ENCODE results near the gene ARL4A.
"Not testable (repeated sequence)": the region's sequence is repeated elsewhere in the genome, so short reads cannot be mapped to it uniquely, and the experiment has no call there.

ARL4A gene, protein sequence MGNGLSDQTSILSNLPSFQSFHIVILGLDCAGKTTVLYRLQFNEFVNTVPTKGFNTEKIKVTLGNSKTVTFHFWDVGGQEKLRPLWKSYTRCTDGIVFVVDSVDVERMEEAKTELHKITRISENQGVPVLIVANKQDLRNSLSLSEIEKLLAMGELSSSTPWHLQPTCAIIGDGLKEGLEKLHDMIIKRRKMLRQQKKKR

GRCh38 chr7:12686891-12687717 lies at the start of gene ARL4A:
ARL4A (plus strand) TSS chr7:12687633; CDS start chr7:12688255, 622 bp downstream.
- DNase-seq (ENCODE audit: low read depth), result peak; percentile 100

DNA sequence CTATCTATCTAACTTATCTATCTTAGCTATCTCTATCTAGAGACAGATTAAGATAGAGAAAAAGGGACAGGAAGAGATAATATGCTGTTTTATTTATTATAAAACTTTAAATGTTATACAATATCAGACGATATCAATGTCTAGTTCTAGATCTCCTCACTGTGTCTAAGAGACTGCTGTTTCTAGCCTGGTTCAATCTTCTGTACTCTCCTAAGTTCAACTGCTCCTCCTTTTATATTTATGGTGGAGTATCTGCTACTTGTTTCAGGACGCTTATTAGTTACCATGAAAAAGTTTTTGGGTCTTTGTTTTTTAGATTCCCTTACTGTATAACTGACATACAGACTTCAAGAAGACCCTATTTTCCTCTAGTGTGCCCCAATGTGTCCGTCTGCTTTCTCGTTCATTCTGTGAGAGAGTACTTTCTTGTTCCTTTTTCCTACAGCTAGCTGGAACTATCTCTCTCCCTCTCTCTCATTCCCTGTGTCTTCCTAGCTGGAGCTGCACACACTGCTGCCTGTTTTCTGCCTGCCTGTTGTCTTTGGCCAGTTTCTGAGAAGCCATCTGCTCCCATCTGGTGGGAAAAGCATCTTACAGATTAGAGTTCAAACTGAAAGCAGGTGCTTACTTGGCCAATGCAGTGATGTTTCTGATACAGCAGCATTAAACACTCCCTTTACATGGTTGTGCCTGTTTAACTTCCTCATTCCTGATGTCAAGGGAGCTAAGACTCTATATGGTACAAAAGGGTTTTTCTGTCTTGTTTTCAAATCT lies 49.4 kb upstream of the ARL4A start:
- peak; percentile 49 for DNase-seq (ENCODE audit: low read depth)

GRCh38 chr7:12638851-12639456 lies 48.5 kb upstream of the ARL4A start:
- peak; percentile 81 for DNase-seq (ENCODE audit: low read depth)

DNA sequence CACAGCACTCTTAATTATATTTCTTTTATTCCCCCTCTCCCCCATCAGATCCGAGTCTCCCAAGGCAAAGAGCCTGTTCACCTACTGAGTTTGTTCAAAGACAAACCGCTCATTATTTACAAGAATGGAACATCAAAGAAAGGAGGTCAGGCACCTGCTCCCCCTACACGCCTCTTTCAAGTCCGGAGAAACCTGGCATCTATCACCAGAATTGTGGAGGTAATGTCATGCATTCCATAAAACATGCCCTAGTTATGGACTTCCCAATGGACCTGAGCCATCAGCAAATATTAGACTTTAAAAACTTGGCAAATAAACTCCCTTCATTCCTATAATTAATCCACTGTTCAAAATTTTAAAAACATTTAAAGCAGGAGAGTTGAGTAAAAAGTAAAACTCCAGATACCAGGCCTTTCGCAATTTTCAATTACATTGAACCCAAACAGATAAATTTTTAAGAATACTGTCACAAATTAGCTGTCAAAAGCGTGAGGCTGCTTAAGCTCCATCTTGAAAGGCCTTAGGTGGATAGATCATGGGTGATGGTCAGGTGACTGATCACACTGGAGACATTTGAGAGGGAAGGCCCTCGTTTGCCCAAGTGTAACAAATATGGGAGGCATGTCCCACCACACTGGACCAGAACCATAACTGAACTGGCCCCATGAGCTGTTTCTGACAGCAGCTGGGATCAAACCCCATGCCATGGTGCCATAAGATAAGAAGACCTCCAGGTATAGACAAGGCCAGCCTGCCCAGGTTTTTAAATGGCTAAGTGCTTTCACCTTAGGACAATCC lies 46.9 kb upstream of the ARL4A start:
- DNase-seq (ENCODE audit: low read depth), result no peak

- no peak for DNase-seq (ENCODE audit: low read depth)
These were observed 46.2 kb upstream of the ARL4A start for GRCh38 chr7:12641196-12641595.

DNA sequence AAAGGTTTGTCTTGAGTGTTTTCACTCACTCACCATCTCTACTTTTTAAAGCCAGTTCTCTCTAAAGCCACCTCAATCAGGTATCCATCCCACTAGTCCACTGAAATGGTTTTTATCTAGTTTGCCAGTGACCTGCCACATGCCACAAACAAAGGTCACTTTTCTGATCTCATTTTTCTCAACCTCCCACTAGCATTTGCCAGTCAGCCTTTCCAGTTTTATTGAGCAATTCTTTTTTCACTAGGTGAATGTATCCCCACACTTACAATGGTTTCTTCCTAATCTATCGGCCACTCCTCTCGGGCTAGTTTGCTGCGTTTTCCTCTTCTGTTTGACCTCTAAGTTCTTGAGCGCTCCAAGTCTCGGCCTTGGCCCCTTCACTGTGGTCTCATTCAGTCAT lies 44.9 kb upstream of the ARL4A start:
- no peak for DNase-seq (ENCODE audit: low read depth)

- DNase-seq (ENCODE audit: low read depth), result no peak
These were observed 44.3 kb upstream of the ARL4A start for GRCh38 chr7:12643001-12643643.

GRCh38 chr7:12643644-12644043 lies 43.8 kb upstream of the ARL4A start:
- DNase-seq (ENCODE audit: low read depth), result no peak

GRCh38 chr7:12645212-12645611 lies 42.2 kb upstream of the ARL4A start:
- DNase-seq (ENCODE audit: low read depth), result not testable (repeated sequence)

DNA sequence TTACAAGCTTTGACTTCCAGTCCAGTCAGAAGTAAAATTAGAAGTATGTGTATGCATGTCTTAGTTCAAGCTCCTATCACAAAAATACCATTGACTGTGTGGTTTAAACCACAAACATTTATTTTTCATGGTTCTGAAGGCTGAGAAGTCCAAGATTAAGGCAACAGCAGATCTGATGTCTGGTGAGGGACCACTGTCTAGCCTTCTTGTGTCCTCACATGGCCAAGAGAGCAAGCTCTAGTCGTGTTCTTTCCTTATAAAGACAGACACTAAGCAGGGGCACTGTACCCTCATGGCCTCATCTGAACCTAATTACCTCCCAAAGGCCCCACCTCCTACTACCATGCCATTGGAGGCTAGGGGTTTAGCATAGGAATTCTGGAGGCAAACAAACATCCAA lies 41.3 kb upstream of the ARL4A start:
- DNase-seq (ENCODE audit: low read depth), result no peak

DNA sequence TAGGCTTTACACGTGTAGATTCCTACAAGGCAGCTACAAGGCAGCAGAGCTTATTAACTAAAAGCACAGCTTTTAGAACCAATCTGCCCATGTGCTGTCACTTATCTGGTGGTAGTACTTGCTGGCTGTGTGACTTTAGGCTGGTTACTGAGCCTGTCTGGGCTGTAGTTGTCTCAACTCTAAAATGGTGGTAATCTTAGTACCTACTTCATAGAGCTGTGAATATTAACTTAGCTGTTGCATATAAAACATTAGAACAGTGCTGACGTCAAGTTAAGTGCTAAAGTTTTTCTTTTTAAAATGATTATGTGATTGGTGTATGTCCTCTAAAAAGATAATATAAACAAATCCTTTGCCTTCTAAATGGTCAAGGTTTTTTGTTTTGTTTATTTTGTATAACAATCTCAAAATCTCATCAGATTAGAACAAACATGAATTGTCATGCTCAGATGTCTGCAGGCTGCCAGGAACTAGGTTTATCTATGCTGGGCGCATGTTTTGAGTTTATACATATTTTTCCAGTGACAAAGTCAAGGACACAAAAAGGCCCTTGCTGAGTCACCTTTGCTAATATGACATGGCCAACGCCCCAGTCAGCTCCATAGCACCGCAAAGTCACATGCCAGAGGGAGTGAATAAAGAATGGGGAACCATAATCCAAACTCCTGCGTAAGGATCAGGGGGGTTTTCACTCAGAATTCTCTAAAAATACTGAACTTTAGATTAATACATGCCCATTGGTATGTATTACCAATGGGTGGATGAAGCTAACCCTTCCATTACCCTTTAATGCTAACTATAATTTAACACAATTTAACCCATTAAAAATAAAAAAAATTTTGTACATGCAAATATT lies 39.8 kb upstream of the ARL4A start:
- DNase-seq (ENCODE audit: low read depth), result peak; percentile 98

- DNase-seq (ENCODE audit: low read depth), result no peak
These were observed 38.6 kb upstream of the ARL4A start for GRCh38 chr7:12648704-12649261.

DNA sequence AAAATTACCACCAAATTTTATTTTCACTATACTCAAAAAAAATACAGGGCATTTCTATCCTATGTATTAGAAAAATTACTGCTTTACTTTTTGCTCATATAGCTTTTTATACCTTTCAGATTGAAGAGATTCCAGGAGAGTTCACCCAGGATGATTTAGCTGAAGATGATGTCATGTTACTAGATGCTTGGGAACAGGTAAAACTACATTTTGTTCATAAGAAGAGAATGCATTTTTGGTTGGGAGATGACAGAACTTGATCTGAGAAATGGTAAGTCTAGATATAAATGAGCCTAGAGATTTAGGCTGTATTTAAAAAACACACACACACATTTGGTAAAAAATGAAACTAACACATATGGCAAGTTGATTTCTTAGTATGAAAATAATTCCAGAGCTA lies 38.1 kb upstream of the ARL4A start:
- no peak for DNase-seq (ENCODE audit: low read depth)

GRCh38 chr7:12650080-12650479 lies 37.4 kb upstream of the ARL4A start:
- no peak for DNase-seq (ENCODE audit: low read depth)

DNA sequence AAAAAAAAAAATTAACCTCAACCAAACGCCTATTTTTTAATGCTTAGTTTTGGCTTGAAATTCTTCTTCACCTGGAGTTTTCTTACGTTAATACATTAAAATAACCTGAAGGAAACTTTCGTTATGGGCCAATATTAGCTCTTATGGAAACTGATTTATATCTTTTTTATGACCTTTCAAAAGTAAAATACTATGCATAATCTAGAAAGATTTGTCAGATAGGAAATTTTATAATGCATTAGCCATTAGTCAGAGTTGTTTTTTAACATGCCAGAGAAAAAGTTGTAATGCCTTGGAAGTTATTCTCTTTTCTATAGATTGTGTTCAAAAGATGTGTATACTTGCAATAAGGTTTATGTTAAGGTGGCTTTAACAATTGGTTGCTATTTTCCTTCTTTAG lies 34.3 kb upstream of the ARL4A start:
- DNase-seq (ENCODE audit: low read depth), result no peak

- DNase-seq (ENCODE audit: low read depth), result peak; percentile 50
These were observed 33.9 kb upstream of the ARL4A start for GRCh38 chr7:12653518-12653917.

DNA sequence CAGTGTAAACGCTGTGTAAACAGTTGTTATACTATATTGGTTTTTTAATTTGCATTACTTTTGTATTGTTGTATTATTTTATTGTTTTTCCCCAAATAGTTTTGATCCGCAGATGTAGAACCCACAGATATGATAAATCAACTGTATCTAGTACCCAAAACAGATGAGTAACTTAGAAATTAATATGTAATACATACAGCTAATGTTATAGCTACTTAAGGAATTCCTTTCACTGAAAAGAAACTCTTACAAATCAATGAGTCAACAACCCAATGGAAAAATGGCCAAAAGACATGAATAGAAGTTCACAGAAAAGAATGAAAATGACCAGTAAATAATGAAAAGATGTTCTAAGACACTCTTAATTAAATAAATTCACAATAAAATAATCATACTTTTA lies 32.3 kb upstream of the ARL4A start:
- peak; percentile 83 for DNase-seq (ENCODE audit: low read depth)

DNA sequence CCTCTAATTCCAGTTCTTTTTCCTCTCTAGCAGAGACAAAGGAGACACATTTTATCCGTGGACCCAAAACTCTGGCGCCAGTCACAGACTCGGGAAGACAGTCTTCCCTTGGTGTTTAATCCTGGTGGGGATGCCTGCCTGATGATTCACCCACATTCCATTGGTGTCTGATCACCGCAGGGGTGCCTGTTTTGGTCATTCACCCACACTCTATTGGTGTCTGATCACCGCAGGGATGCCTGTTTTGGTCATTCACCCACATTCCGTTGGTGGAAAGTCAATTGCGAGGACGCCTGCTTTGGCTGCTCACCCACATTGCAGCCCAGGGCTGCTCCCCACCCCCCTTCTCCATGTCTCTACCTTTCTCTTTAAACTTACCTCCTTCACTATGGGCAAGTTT lies 27.0 kb upstream of the ARL4A start:
- peak; percentile 99 for DNase-seq (ENCODE audit: low read depth)

DNA sequence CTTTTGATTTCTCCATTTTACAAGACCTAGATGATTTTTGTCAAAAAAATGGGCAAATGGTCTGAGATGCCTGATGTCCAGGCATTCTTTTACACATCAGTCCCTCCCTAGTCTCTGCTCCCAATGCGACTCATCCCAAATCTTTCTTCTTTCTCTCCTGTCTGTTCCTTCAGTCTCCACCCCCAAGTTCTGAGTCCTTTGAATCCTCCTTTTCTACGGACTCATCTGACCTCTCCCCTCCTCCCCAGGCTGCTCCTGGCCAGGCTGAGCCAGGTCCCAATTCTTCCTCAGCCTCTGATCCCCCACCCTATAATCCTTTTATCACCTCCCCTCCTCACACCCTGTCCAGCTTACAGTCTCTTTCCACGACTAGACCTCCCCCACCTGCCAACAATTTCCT lies 26.4 kb upstream of the ARL4A start:
- DNase-seq (ENCODE audit: low read depth), result peak; percentile 33

GRCh38 chr7:12661581-12661980 lies 25.9 kb upstream of the ARL4A start:
- no peak for DNase-seq (ENCODE audit: low read depth)

Data from ELR (cell line).